Thyroid gland (tissue), 4 donors: ENCODE results near the gene CST9L. TPM values are rescaled to one million over a fixed set of nuclear protein-coding genes. Genes with fewer than 3 reads are reported as not detected.

Experiments used
- DNase-seq, 2 donors: peaks; one replicate each; pipeline ENCODE4 v3.0.0-alpha.2; 2019
- H3K27ac ChIP-seq, 3 donors: fragments of 200-600 bp; sonication (generic); 1 replicate in 2 of 3; 2 replicates in 1 of 3; pipeline ENCODE4 v1.5.1; 2016 to 2019; ENCODE audit warnings: mild to moderate bottlenecking in 1 of 3, moderate library complexity in 1 of 3
- H3K27me3 ChIP-seq: fragments of 200-600 bp; sonication (generic); one replicate; pipeline ENCODE4 v1.5.1; 2019
- H3K36me3 ChIP-seq, 2 donors: fragments of 200-600 bp; sonication (generic); one replicate each; pipeline ENCODE4 v1.5.1; 2016 to 2019
- H3K4me1 ChIP-seq, 2 donors: fragments of 200-600 bp; sonication (generic); one replicate each; pipeline ENCODE4 v1.5.1; 2017 to 2019
- H3K4me3 ChIP-seq, 3 donors: fragments of 200-600 bp; sonication (generic); replicated peaks in 1 of 3; 1 replicate in 2 of 3; 2 replicates in 1 of 3; pipeline ENCODE4 v1.5.1; 2016; ENCODE audit warnings: mild to moderate bottlenecking in 1 of 3
- H3K9me3 ChIP-seq: fragments of 200-600 bp; sonication (generic); one replicate; pipeline ENCODE4 v1.5.1; 2017
- POLR2A ChIP-seq, 2 donors: fragments of 450-650 bp; IDR thresholded peaks; one replicate each; pipeline ENCODE4 v1.6.1; 2017; ENCODE audit warnings: antibody characterized with exemption in 2 of 2, mild to moderate bottlenecking in 2 of 2, moderate library complexity in 1 of 2
- WGBS, 2 donors: methylation state at CpG; one replicate each; pipeline ENCODE4 v1.1.5; 2017; 5-methylcytosine and 5-hydroxymethylcytosine counted together
- intact Hi-C: fragments of 100-400 bp; cut with DNase I; formaldehyde crosslinking; loops from one replicate; pipeline ENCODE4 v1.15.1; 2023
- total RNA-seq, 4 donors: library from RNA; depleted of rRNA; stranded (reverse); fragments of >200 nt; gene quantifications; one replicate each; pipeline ENCODE4 v1.2.3, GENCODE V29; 2016
- TF ChIP-seq, protein P1 (sequence below), 6 experiments: fragments of 200-600 bp in 3 of 6; fragments of 450-650 bp in 3 of 6; sonication (generic) in 3 of 6; IDR thresholded peaks; one replicate each; pipeline ENCODE4 v1.5.1; 2016 to 2019; ENCODE audit warnings: antibody characterized with exemption in 6 of 6, mild to moderate bottlenecking in 2 of 6, inconsistent platforms in 1 of 6, moderate library complexity in 1 of 6

The CST9L gene
- total RNA-seq, 4 donors from 2014 or later = 1.1 TPM; not detected in 3

DNA sequence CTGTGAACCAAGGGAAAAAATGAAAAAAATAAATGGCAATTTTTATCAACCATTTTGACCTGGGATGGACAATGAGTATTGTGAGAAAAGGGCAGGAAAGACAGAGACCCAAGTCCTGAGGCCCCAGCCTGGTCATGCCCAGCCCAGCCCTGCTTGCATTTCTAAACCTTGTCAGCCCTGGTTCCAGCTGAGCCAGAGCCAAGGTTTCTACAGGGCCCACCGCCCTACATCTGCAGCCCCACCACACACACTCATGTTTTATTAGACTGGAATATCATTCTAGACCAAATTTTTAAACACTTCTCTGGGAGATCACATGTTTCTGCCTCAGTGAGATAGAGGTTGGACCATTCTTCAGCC, 667 bp upstream of the CST9L start:
- TF ChIP-seq, protein P1, sequence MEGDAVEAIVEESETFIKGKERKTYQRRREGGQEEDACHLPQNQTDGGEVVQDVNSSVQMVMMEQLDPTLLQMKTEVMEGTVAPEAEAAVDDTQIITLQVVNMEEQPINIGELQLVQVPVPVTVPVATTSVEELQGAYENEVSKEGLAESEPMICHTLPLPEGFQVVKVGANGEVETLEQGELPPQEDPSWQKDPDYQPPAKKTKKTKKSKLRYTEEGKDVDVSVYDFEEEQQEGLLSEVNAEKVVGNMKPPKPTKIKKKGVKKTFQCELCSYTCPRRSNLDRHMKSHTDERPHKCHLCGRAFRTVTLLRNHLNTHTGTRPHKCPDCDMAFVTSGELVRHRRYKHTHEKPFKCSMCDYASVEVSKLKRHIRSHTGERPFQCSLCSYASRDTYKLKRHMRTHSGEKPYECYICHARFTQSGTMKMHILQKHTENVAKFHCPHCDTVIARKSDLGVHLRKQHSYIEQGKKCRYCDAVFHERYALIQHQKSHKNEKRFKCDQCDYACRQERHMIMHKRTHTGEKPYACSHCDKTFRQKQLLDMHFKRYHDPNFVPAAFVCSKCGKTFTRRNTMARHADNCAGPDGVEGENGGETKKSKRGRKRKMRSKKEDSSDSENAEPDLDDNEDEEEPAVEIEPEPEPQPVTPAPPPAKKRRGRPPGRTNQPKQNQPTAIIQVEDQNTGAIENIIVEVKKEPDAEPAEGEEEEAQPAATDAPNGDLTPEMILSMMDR (IDR thresholded peaks at IDR 0.05) = no peak
- TF ChIP-seq POLR2A (IDR thresholded peaks at IDR 0.05) = no peak
- Histone ChIP-seq H3K4me3 (no peak overlapping the region), H3K27ac (no peak overlapping the region), H3K4me1 (no peaks in the 10 kb centered on the region), H3K36me3 (no peaks in the 10 kb centered on the region), H3K27me3 (no peaks in the 10 kb centered on the region), H3K9me3 (no peaks in the 10 kb centered on the region)
- intact Hi-C loops = no loop called here
- WGBS, 2 donors = 85 to 93% methylated on average over 1 of the region's 1 CpG
- no peak for DNase-seq

DNA sequence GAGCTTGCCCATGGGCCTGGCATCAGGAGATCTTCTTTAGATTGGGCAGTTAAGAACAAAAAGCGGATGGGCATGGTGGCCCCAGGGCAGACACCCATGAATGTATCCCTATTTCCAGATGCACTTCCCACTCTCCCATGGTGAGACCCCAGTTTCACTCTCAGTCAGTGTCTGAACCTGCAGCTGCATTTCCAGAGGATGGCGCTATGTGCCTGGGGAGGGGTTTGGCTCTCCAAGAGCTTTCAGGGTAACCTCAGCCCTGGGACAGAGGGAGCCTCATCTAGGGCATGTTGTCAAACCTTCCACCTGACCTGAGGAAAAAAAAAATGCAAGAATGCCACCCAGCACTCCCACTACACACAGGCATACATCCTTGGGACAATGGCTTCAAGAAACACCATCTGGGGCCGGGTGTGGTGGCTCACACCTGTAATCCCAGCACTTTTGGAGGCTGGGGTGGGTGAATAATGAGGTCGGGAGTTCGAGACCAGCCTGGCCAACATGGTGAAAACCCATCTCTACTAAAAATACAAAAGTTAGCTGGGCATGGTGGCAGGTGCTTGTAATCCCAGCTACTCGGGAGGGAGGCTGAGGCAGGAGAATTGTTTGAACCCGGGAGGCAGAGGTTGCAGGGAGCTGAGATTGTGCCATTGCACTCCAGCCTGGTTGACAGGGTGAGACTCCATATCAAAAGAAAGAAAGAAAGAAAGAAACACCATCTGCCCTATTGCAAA, 1.9 kb downstream of the CST9L start:
- WGBS, 2 donors = 83 to 85% methylated on average over 6 to 7 of the region's 7 CpGs
- no peaks in the 10 kb centered on the region for H3K4me1 ChIP-seq
- TF ChIP-seq POLR2A (IDR thresholded peaks at IDR 0.05) = no peak
- TF ChIP-seq, protein P1 (IDR thresholded peaks at IDR 0.05) = no peak
- no peaks in the 10 kb centered on the region for H3K9me3 ChIP-seq
- intact Hi-C loops = no loop called here
- no peak for DNase-seq
- H3K4me3 ChIP-seq = no peak overlapping the region
- H3K27me3 ChIP-seq = no peaks in the 10 kb centered on the region
- no peaks in the 10 kb centered on the region for H3K36me3 ChIP-seq
- H3K27ac ChIP-seq = no peak overlapping the region

DNA sequence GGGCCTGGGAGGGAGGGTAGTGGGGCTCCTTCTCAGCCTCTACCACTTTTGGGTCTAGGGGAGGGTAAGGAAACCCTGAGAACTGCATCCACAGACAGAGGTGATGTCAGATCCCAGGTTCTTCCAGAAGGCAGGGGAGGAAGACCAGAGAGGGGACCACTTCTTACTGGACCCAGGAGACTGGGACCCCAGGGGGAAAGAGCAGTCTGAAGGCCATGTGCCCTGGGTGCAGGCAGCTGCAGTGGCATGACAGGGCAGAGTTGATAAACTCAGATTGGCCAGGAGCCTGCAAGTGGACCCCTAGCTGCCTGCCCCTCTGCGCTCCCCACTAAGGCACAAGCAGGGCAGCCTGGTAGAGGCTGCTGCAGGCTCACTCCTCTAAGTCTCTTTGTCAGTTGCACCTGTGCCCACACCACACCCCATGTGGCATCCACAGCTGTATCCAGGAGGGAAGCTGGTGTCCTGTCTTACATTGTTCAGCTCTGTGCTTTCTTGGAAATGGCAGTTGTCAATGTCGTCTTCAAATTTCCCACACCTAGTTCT, 2.7 kb downstream of the CST9L start:
- intact Hi-C loops = no loop called here
- H3K4me3 ChIP-seq = no peak overlapping the region
- no peaks in the 10 kb centered on the region for H3K36me3 ChIP-seq
- H3K9me3 ChIP-seq = no peaks in the 10 kb centered on the region
- WGBS, 2 donors = 86 to 92% methylated on average over 2 of the region's 2 CpGs
- H3K4me1 ChIP-seq = no peaks in the 10 kb centered on the region
- no peak for DNase-seq
- H3K27ac ChIP-seq = no peak overlapping the region
- TF ChIP-seq POLR2A (IDR thresholded peaks at IDR 0.05) = no peak
- TF ChIP-seq, protein P1 (IDR thresholded peaks at IDR 0.05) = no peak
- H3K27me3 ChIP-seq = no peaks in the 10 kb centered on the region

DNA sequence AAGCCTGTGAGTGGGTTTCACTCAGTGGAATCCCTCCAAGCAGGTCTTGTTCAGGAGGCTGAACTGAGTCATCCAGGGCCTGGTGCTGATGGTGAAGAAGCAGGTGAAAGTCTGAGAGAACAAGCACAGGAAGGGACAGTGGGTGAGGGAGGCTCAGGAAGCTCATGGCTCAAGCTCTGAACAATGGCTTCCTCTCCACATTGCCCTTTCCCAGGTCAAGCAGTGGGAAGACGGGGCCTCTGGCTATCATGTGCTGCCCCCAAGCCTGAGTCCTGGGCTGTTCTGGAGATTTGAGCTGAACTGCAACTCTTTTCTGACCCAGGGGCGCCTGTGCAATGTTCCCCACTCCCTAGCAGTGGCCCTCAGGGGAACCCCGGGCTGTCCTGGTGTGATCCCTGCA, 3.4 kb downstream of the CST9L start:
- no peak for TF ChIP-seq POLR2A (IDR thresholded peaks at IDR 0.05)
- TF ChIP-seq, protein P1 (IDR thresholded peaks at IDR 0.05) = no peak
- no peaks in the 10 kb centered on the region for H3K4me1 ChIP-seq
- no peak for DNase-seq
- H3K9me3 ChIP-seq = no peaks in the 10 kb centered on the region
- no peak overlapping the region for H3K4me3 ChIP-seq
- intact Hi-C loops = no loop called here
- H3K36me3 ChIP-seq = no peaks in the 10 kb centered on the region
- WGBS, 2 donors = 65 to 74% methylated on average over 3 of the region's 3 CpGs
- no peak overlapping the region for H3K27ac ChIP-seq
- H3K27me3 ChIP-seq = no peaks in the 10 kb centered on the region

DNA sequence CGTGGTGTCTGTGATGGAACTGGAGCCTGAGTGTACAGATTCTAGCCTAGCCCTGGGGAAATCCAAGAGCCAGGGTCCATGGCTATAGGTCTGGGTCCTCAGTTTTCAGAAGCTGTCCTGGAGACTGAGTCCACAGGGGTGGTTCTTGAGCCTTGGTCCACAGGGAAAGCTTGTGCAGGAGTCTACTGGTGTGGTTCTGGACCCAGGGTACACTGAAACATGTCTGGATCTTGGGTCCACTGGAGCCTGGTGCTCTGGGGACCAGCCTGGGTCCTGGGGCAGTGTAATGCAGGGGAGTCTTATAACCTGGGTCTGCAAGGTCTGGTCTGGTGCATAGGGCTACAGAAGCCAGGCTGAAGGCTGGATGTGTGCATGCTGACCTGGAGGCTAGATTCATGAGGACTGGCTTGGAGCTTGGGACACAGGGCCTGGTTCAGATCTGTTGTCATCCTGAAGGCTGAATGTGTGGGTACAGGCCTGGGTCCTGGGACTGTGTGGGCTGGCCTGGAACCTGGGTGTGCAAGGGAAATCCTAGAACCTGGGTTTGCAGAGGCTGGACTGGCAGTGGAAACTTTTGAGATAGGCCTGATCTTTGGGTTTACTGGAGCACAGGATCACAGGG, 5.5 kb downstream of the CST9L start:
- Histone ChIP-seq H3K27ac (no peak overlapping the region), H3K36me3 (no peaks in the 10 kb centered on the region), H3K4me3 (no peak overlapping the region), H3K9me3 (no peaks in the 10 kb centered on the region), H3K27me3 (no peaks in the 10 kb centered on the region), H3K4me1 (no peaks in the 10 kb centered on the region)
- no peak for TF ChIP-seq POLR2A (IDR thresholded peaks at IDR 0.05)
- 83 to 91% methylated on average over 1 of the region's 1 CpG for WGBS, 2 donors
- DNase-seq = no peak
- intact Hi-C loops = no loop called here
